SK-N-SH (cell line): ENCODE data around the gene HAAO.

Experiments
- CHD2 ChIP-seq: fragments of 150-350 bp; IDR thresholded peaks from 2 replicates; pipeline ENCODE4 v1.6.1; 2018; ENCODE audit warnings: low read length; ENCODE audit not compliant: partially characterized antibody
- CTCF ChIP-seq: fragments of 200-600 bp; sonication (generic); IDR thresholded peaks from 2 replicates; pipeline ENCODE4 v1.6.1; 2017; ENCODE audit warnings: antibody characterized with exemption, mild to moderate bottlenecking, moderate library complexity
- FOSL2 ChIP-seq: IDR thresholded peaks from 2 replicates; pipeline ENCODE4 v1.4.0; 2012; ENCODE audit warnings: low read depth, mild to moderate bottlenecking, moderate library complexity, borderline replicate concordance
- FOXJ3 ChIP-seq: sonication (generic); formaldehyde crosslinking; IDR thresholded peaks from 2 replicates; pipeline ENCODE4 v1.5.1; 2020; ENCODE audit warnings: mild to moderate bottlenecking, missing genetic modification reagents
- GABPA ChIP-seq: IDR thresholded peaks from 2 replicates; pipeline ENCODE4 v1.4.0; 2012; ENCODE audit warnings: low read depth, mild to moderate bottlenecking
- MEF2A ChIP-seq: IDR thresholded peaks from 2 replicates; pipeline ENCODE4 v1.4.0; 2012; ENCODE audit warnings: low read depth, borderline replicate concordance
- POLR2AphosphoS5 ChIP-seq: IDR thresholded peaks from 2 replicates; pipeline ENCODE4 v1.6.1; 2012; ENCODE audit warnings: low read depth, low read length
- RXRA ChIP-seq: IDR thresholded peaks from 2 replicates; pipeline ENCODE4 v1.4.0; 2012; ENCODE audit warnings: low read depth, mild to moderate bottlenecking, borderline replicate concordance
- TCF12 ChIP-seq: IDR thresholded peaks from 2 replicates; pipeline ENCODE4 v1.4.0; 2012
- TEAD4 ChIP-seq: IDR thresholded peaks from 2 replicates; pipeline ENCODE4 v1.4.0; 2012; ENCODE audit warnings: mild to moderate bottlenecking, borderline replicate concordance; ENCODE audit not compliant: insufficient read depth
- USF2 ChIP-seq: fragments of 150-350 bp; IDR thresholded peaks from 2 replicates; pipeline ENCODE4 v1.6.1; 2017; ENCODE audit warnings: antibody characterized with exemption, low read length, low read depth, borderline replicate concordance
- YY1 ChIP-seq: IDR thresholded peaks from 2 replicates; pipeline ENCODE4 v1.4.0; 2012; ENCODE audit warnings: low read depth, mild to moderate bottlenecking

- no peak for TF ChIP-seq CTCF
- no peak for TF ChIP-seq TEAD4
- TF ChIP-seq FOXJ3 (CRISPR knock-in tag), result no peak
- TF ChIP-seq YY1, result no peak
- TF ChIP-seq USF2, result no peak
- TF ChIP-seq CHD2, result no peak
- no peak for TF ChIP-seq MEF2A
- no peak for TF ChIP-seq POLR2AphosphoS5
- TF ChIP-seq GABPA, result no peak
- no peak for TF ChIP-seq FOSL2
- TF ChIP-seq TCF12, result no peak
- no peak for TF ChIP-seq RXRA
These were observed 5.0 kb downstream of the HAAO start for GRCh38 chr2:42787424-42787787.
